Heart right ventricle (tissue), 16 donors: ENCODE results near the gene ATP2B2. TPM values are rescaled to one million over a fixed set of nuclear protein-coding genes. Genes with fewer than 3 reads are reported as not detected.

ENCODE experiments used
- ATAC-seq, 8 donors: fragments of 200-7000 bp; cut with Tn5 transposase; one replicate each; pipeline ENCODE4 v1.9.1; 2020; ENCODE audit warnings: mild to moderate bottlenecking in 8 of 8, moderate library complexity in 8 of 8, moderate number of reproducible peaks in 1 of 8
- DNase-seq, 2 donors: peaks; one replicate each; pipeline ENCODE4 v3.0.0-alpha.2; 2020
- H3K27ac ChIP-seq, 10 donors: fragments of 200-600 bp; sonication (generic) in 2 of 10; one replicate each; pipeline versions ENCODE4 v1.5.0 to v1.8.0; 2020 to 2022; ENCODE audit warnings: mild to moderate bottlenecking in 3 of 10
- H3K27me3 ChIP-seq, 7 donors: fragments of 200-600 bp; one replicate each; pipeline ENCODE4 v1.8.0; 2021 to 2022; ENCODE audit warnings: mild to moderate bottlenecking in 2 of 7
- H3K36me3 ChIP-seq, 9 donors: fragments of 200-600 bp; sonication (generic) in 1 of 9; one replicate each; pipeline versions ENCODE4 v1.5.0 to v1.8.0; 2020 to 2022; ENCODE audit warnings: mild to moderate bottlenecking in 2 of 9
- H3K4me1 ChIP-seq, 9 donors: fragments of 200-600 bp; sonication (generic) in 1 of 9; one replicate each; pipeline versions ENCODE4 v1.5.0 to v1.8.0; 2020 to 2022; ENCODE audit warnings: mild to moderate bottlenecking in 4 of 9
- H3K4me3 ChIP-seq, 10 donors: fragments of 200-600 bp; sonication (generic) in 2 of 10; one replicate each; pipeline versions ENCODE4 v1.5.0 to v1.8.0; 2020 to 2022; ENCODE audit warnings: mild to moderate bottlenecking in 7 of 10, moderate library complexity in 2 of 10
- H3K9me3 ChIP-seq, 11 donors: fragments of 200-600 bp in 10 of 11; sonication (generic) in 2 of 11; one replicate each; pipeline versions ENCODE4 v1.5.0 to v1.8.0; 2013 to 2022; ENCODE audit warnings: mild to moderate bottlenecking in 2 of 11, control low read depth in 1 of 11, moderate library complexity in 1 of 11
- CTCF ChIP-seq, 9 donors: fragments of 200-600 bp; sonication (generic) in 2 of 9; IDR thresholded peaks; one replicate each; pipeline versions ENCODE4 v1.5.0 to v1.8.0; 2021 to 2022; ENCODE audit warnings: antibody characterized with exemption in 9 of 9, mild to moderate bottlenecking in 5 of 9, moderate library complexity in 1 of 9
- WGBS, 2 donors: extraction: QIAGEN DNeasy Blood & Tissue Kit; methylation state at CpG; one replicate each; pipeline ENCODE4 v1.1.7; 2013; ENCODE audit warnings: inconsistent platforms in 1 of 2; 5-methylcytosine and 5-hydroxymethylcytosine counted together
- intact Hi-C, 10 donors: fragments of 100-400 bp; cut with DNase I; formaldehyde crosslinking; loops; one replicate each; pipeline versions ENCODE4 v1.11.1 to v1.14.2; 2022
- polyA plus RNA-seq, 2 donors: library from polyadenylated mRNA; stranded (reverse); fragments of 200-250 nt; gene quantifications; one replicate each; pipeline ENCODE4 v1.2.3, GENCODE V29; 2013
- total RNA-seq, 10 donors: library from RNA; stranded (reverse); fragmentation: NEBNext Ultra II Directional in 3 of 10; extraction: Animal tissue kit (Norgen Biotek cat#: 25700) in 3 of 10; gene quantifications; one replicate each; pipeline versions ENCODE4 v1.2.1 to v1.2.4, GENCODE V29; 2021 to 2023
- donor health status: Arrhythmogenic right ventricular cardiomyopathy.
- donor health status: ischemic (EF 13 %, LVEDD 7.1; RV severe dilation, severe dysfunction).
- donor health status: healthy with polysubstance abuse.
- donor health status: DM: no; HTN: yes; CAD: no.
- donor health status: DM: no; HTN: no; CAD: no.
- donor health status: ischemic (EF 25% LVEDD 6.9; RV normal size, moderate dysfunction).
- donor health status: ischemic (EF 25% LVEDD 5.7; RV mildly dilated, moderate dysfunction).
- donor health status: healthy.
- donor health status: DM: yes; HTN: yes; CAD: no.
- donor health status: Ischemic cardiomyopathy.
- donor health status: ischemic (EF 35%, LVEDD 5.7; RV mildly dilated, moderate dysfunction).
- donor health status: nonischemic (EF 11% LVEDD 7.7; RV severe dilation, severe dysfunction).
- donor health status: DM: yes; HTN: yes; CAD: no.
- donor health status: PGD.
- donor health status: ischemic (EF 29% LVEDD 5.4; RV normal size, mild dysfunction).
- donor health status: nonischemic (EF 23%, LVEDD 6.1; RV moderate dilation, normal function).

Gene ATP2B2
- total and polyA plus RNA-seq, 12 donors: under 0.01 to 0.30 (median 0.11) TPM; not detected in 4

GRCh38 chr3:10312861-10313260, 192.5 kb downstream of the ATP2B2 start:
- peak in 1 of 8 donors; percentile 16 for ATAC-seq
- Histone ChIP-seq H3K27me3 (no peaks in the 10 kb centered on the region), H3K4me1 (peaks cover 0 to 27% (median 6%) of the 10 kb centered on the region in 9 donors), H3K4me3 (no peak overlapping the region), H3K36me3 (peaks cover 0 to 100% (median 37%) of the 10 kb centered on the region in 9 donors), H3K27ac (peak overlapping the region in 1 of 10 donors; percentile 13), H3K9me3 (no peaks in the 10 kb centered on the region)
- WGBS, 2 donors: 67 to 76% methylated on average over 3 of the region's 3 CpGs
- intact Hi-C loops: no loop called here
- TF ChIP-seq CTCF (IDR thresholded peaks at IDR 0.05): no peak
- no peak for DNase-seq

GRCh38 chr3:10312391-10312790, 193.0 kb downstream of the ATP2B2 start:
- intact Hi-C loops: no loop called here
- 56 to 58% methylated on average over 10 of the region's 10 CpGs for whole genome bisulfite sequencing, 2 donors

GRCh38 chr3:10311710-10312109, 193.7 kb downstream of the ATP2B2 start:
- no peak overlapping the region for H3K4me3 ChIP-seq
- intact Hi-C loops: no loop called here
- 88 to 93% methylated on average over 13 of the region's 13 CpGs for WGBS, 2 donors
- no peaks in the 10 kb centered on the region for H3K27me3 ChIP-seq
- peaks cover 0 to 100% (median 39%) of the 10 kb centered on the region in 9 donors for H3K36me3 ChIP-seq
- H3K4me1 ChIP-seq: peaks cover 0 to 27% (median 6%) of the 10 kb centered on the region in 9 donors
- no peak for TF ChIP-seq CTCF (IDR thresholded peaks at IDR 0.05)
- H3K27ac ChIP-seq: no peak overlapping the region
- no peak for DNase-seq
- H3K9me3 ChIP-seq: no peaks in the 10 kb centered on the region
- peak in 3 of 8 donors; percentile 32 to 36 (median 35) for ATAC-seq

More at GRCh38 chr3:10312391-10312790, 193.0 kb downstream of the ATP2B2 start:
- H3K4me1 ChIP-seq: peaks cover 0 to 27% (median 6%) of the 10 kb centered on the region in 9 donors
- no peaks in the 10 kb centered on the region for H3K27me3 ChIP-seq
- no peak overlapping the region for H3K27ac ChIP-seq
- DNase-seq: no peak
- no peak for TF ChIP-seq CTCF (IDR thresholded peaks at IDR 0.05)
- H3K4me3 ChIP-seq: no peak overlapping the region
- peaks cover 0 to 100% (median 37%) of the 10 kb centered on the region in 9 donors for H3K36me3 ChIP-seq
- H3K9me3 ChIP-seq: no peaks in the 10 kb centered on the region
- peak in 3 of 8 donors; percentile 7 to 28 (median 12) for ATAC-seq

GRCh38 chr3:10310578-10310977, 194.8 kb downstream of the ATP2B2 start:
- Histone ChIP-seq H3K4me3 (no peak overlapping the region), H3K27me3 (no peaks in the 10 kb centered on the region), H3K36me3 (peaks cover 0 to 100% (median 40%) of the 10 kb centered on the region in 9 donors), H3K4me1 (peaks cover 0 to 27% (median 6%) of the 10 kb centered on the region in 9 donors), H3K27ac (no peak overlapping the region), H3K9me3 (no peaks in the 10 kb centered on the region)
- no peak for ATAC-seq
- WGBS, 2 donors: 91 to 93% methylated on average over 2 of the region's 2 CpGs
- intact Hi-C loops: no loop called here
- no peak for DNase-seq
- no peak for TF ChIP-seq CTCF (IDR thresholded peaks at IDR 0.05)
